ENCODE data around the gene KLHL26. TPM values are rescaled to one million over a fixed set of nuclear protein-coding genes. Genes with fewer than 3 reads are reported as not detected.
"Not testable (repeated sequence)": the region's sequence is repeated elsewhere in the genome, so short reads cannot be mapped to it uniquely, and the experiment has no call there.

The KLHL26 gene
- 1.9 and 9.1 TPM in 2 replicates for total RNA-seq

GRCh38 chr19:18636969-18637629 is at the start of gene KLHL26:
KLHL26 (plus strand) TSS chr19:18637028; CDS start chr19:18637055, 27 bp downstream.
- no peak for DNase-seq

- DNase-seq: no peak
Observed at GRCh38 chr19:18587561-18587960, 49.3 kb upstream of the KLHL26 start.

GRCh38 chr19:18587962-18588610 is 48.7 kb upstream of the KLHL26 start:
- DNase-seq: no peak

- peak; percentile 87 for DNase-seq
Observed at GRCh38 chr19:18588611-18589379, 48.0 kb upstream of the KLHL26 start, which contains the start of gene REX1BD. REX1BD (plus strand) TSS chr19:18588798; CDS start chr19:18588802, 4 bp downstream.

- DNase-seq: peak; percentile 80
Observed at GRCh38 chr19:18589380-18590272, 47.2 kb upstream of the KLHL26 start.

- DNase-seq: peak; percentile 64
Observed at GRCh38 chr19:18590273-18591272, 46.3 kb upstream of the KLHL26 start.

- DNase-seq: no peak
Observed at GRCh38 chr19:18591735-18592385, 45.0 kb upstream of the KLHL26 start.

- DNase-seq: not testable (repeated sequence)
Observed at GRCh38 chr19:18592732-18593131, 44.1 kb upstream of the KLHL26 start.

- no peak for DNase-seq
Observed at GRCh38 chr19:18593367-18594095, 43.3 kb upstream of the KLHL26 start.

GRCh38 chr19:18594096-18594823 is 42.6 kb upstream of the KLHL26 start:
- DNase-seq: peak; percentile 83

GRCh38 chr19:18594824-18595373 is 41.9 kb upstream of the KLHL26 start:
- DNase-seq: no peak

- no peak for DNase-seq
Observed at GRCh38 chr19:18595475-18595874, 41.4 kb upstream of the KLHL26 start.

GRCh38 chr19:18596752-18597157 is 40.1 kb upstream of the KLHL26 start:
- DNase-seq: peak; percentile 52

GRCh38 chr19:18597809-18598660 is 38.8 kb upstream of the KLHL26 start:
- DNase-seq: no peak

GRCh38 chr19:18599485-18599884 is 37.3 kb upstream of the KLHL26 start:
- no peak for DNase-seq

GRCh38 chr19:18600692-18601397 is 36.0 kb upstream of the KLHL26 start:
- DNase-seq: not testable (repeated sequence)

- no peak for DNase-seq
Observed at GRCh38 chr19:18601875-18602274, 35.0 kb upstream of the KLHL26 start.
